Upper lobe of left lung (tissue), 4 donors: ENCODE data around the gene ZNF367.

Source experiments
- EP300 ChIP-seq, 4 donors: sonication (generic); formaldehyde crosslinking; IDR thresholded peaks; one replicate each; pipeline ENCODE4 v1.5.1; 2017; ENCODE audit warnings: antibody characterized with exemption in 4 of 4, control low read depth in 2 of 4
- POLR2A ChIP-seq, 4 donors: fragments of 450-650 bp; IDR thresholded peaks; one replicate each; pipeline ENCODE4 v1.5.1; 2016 to 2017; ENCODE audit warnings: antibody characterized with exemption in 4 of 4, mild to moderate bottlenecking in 2 of 4
- POLR2AphosphoS5 ChIP-seq, 2 donors: sonication (generic); formaldehyde crosslinking; IDR thresholded peaks; one replicate each; pipeline ENCODE4 v1.5.1; 2017; ENCODE audit warnings: antibody characterized with exemption in 2 of 2
- TF ChIP-seq, protein P1 (sequence below), 6 experiments: fragments of 450-650 bp in 4 of 6; fragments of 200-600 bp in 2 of 6; sonication (generic) in 2 of 6; IDR thresholded peaks; one replicate each; pipeline ENCODE4 v1.5.1; 2016 to 2019; ENCODE audit warnings: antibody characterized with exemption in 6 of 6

DNA sequence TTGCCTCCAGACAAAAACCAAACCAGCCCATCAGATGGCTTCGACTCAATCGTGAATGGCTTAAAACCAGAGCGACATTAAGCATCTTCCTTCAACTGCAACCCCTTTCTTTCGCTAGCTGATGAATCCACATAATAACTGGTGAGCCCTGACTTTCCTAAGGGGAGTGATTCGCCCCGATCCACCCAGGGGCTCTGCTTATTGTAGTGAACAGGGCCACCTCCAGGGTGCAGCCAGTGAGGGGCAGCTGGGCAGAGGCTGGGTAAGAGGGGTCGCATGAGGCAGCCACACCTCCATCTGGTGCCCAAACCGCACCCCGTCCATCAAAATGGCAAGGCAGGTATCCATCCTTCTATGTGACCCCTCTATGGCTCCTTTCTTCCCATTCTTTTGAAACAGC is 72.6 kb downstream of the ZNF367 start:
- TF ChIP-seq, protein P1, sequence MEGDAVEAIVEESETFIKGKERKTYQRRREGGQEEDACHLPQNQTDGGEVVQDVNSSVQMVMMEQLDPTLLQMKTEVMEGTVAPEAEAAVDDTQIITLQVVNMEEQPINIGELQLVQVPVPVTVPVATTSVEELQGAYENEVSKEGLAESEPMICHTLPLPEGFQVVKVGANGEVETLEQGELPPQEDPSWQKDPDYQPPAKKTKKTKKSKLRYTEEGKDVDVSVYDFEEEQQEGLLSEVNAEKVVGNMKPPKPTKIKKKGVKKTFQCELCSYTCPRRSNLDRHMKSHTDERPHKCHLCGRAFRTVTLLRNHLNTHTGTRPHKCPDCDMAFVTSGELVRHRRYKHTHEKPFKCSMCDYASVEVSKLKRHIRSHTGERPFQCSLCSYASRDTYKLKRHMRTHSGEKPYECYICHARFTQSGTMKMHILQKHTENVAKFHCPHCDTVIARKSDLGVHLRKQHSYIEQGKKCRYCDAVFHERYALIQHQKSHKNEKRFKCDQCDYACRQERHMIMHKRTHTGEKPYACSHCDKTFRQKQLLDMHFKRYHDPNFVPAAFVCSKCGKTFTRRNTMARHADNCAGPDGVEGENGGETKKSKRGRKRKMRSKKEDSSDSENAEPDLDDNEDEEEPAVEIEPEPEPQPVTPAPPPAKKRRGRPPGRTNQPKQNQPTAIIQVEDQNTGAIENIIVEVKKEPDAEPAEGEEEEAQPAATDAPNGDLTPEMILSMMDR (IDR thresholded peaks at IDR 0.05) = no peak
- TF ChIP-seq EP300 (IDR thresholded peaks at IDR 0.05) (no peak), POLR2AphosphoS5 (IDR thresholded peaks at IDR 0.05) (no peak), POLR2A (IDR thresholded peaks at IDR 0.05) (no peak)
